ENCODE data around the gene SV2A.
"Not testable (repeated sequence)": the region's sequence is repeated elsewhere in the genome, so short reads cannot be mapped to it uniquely, and the experiment has no call there.

SV2A gene

GRCh38 chr1:149888247-149888998 lies 29.2 kb downstream of the SV2A start:
- peak; percentile 56 for TF ChIP-seq CTCF (IDR thresholded peaks at IDR 0.05; ENCODE audit: low read depth, low read length, missing control alignments)
- H3K4me3 ChIP-seq (ENCODE audit: low read depth, low read length), result peak overlapping the region; percentile 51
- in situ Hi-C loops (cut with HindIII; ENCODE audit: low sequenced_read_pairs), result no loop called here
- peak; percentile 67 for DNase-seq (ENCODE audit: low read depth)

GRCh38 chr1:149887456-149888246 lies 30.0 kb downstream of the SV2A start:
- no peak for TF ChIP-seq CTCF (IDR thresholded peaks at IDR 0.05; ENCODE audit: low read depth, low read length, missing control alignments)
- in situ Hi-C loops (cut with HindIII; ENCODE audit: low sequenced_read_pairs), result no loop called here
- H3K4me3 ChIP-seq (ENCODE audit: low read depth, low read length), result peak overlapping the region; percentile 51
- DNase-seq (ENCODE audit: low read depth), result peak; percentile 96

- DNase-seq (ENCODE audit: low read depth); in situ Hi-C loops (cut with HindIII; ENCODE audit: low sequenced_read_pairs): not testable (repeated sequence)
- H3K4me3 ChIP-seq (ENCODE audit: low read depth, low read length), result peak overlapping the region; percentile 51
These were observed 30.5 kb downstream of the SV2A start for GRCh38 chr1:149887196-149887455.

GRCh38 chr1:149886396-149887195 lies 31.0 kb downstream of the SV2A start:
- peak; percentile 99 for DNase-seq (ENCODE audit: low read depth)
- peak overlapping the region; percentile 51 for H3K4me3 ChIP-seq (ENCODE audit: low read depth, low read length)
- in situ Hi-C loops (cut with HindIII; ENCODE audit: low sequenced_read_pairs), result no loop called here
- no peak for TF ChIP-seq CTCF (IDR thresholded peaks at IDR 0.05; ENCODE audit: low read depth, low read length, missing control alignments)

GRCh38 chr1:149886121-149886395 lies 31.6 kb downstream of the SV2A start:
- DNase-seq (ENCODE audit: low read depth); in situ Hi-C loops (cut with HindIII; ENCODE audit: low sequenced_read_pairs): not testable (repeated sequence)
- peak overlapping the region; percentile 51 for H3K4me3 ChIP-seq (ENCODE audit: low read depth, low read length)

GRCh38 chr1:149885339-149886120 lies 32.1 kb downstream of the SV2A start:
- peak; percentile 17 for TF ChIP-seq CTCF (IDR thresholded peaks at IDR 0.05; ENCODE audit: low read depth, low read length, missing control alignments)
- DNase-seq (ENCODE audit: low read depth), result peak; percentile 53
- peak overlapping the region; percentile 51 for H3K4me3 ChIP-seq (ENCODE audit: low read depth, low read length)
- in situ Hi-C loops (cut with HindIII; ENCODE audit: low sequenced_read_pairs), result no loop called here
